Activated T-cell treated with anti-CD3 and anti-CD28 coated beads for 4 hours (primary cell): ENCODE data around the gene CUBN.

Experiments
- DNase-seq: peaks from one replicate; pipeline ENCODE4 v3.0.0-alpha.2; 2020

CUBN gene

GRCh38 chr10:16811765-16812164 lies 317.8 kb downstream of the CUBN start:
- no peak for DNase-seq

GRCh38 chr10:16811292-16811691 lies 318.3 kb downstream of the CUBN start:
- DNase-seq: no peak

- DNase-seq: peak; percentile 30
Measured at GRCh38 chr10:16809074-16809718, 320.4 kb downstream of the CUBN start.

DNA sequence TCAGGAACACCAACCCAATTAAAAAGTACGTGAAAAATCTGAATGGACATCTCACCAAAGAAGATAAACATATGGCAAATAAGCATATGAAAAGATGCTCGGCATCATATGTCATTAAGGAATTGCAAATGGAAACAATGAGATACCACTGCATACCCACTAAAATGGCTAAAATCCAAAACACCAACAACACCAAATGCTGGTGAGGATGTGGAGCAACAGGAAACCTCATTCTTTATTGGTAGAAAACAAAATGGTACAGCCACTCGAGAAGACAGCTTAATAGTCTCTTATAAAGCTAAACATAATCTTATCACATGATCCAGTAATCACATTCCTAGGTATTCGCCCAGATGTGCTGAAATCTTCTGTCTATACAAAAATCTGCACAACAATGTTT lies 325.5 kb downstream of the CUBN start:
- DNase-seq: no peak

DNA sequence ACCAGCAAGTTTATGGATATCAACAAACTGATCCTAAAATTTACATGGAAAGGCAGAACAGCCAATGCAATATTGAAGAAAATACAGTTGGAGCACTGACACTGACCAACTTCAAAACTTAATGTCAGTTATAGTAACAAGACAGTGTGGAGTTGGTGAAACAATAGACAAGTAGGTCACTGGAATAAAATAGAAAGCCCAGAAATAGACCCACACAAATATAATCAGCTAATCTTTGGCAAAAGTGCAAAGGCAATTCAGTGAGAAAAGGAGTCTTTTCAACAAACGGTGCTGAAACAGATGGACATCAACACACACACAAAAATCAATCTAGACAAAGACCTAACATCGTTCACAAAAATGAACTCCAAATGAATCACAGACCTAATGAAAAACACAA lies 326.1 kb downstream of the CUBN start:
- DNase-seq: no peak

- no peak for DNase-seq
Measured at GRCh38 chr10:16799621-16800020, 330.0 kb downstream of the CUBN start.

DNA sequence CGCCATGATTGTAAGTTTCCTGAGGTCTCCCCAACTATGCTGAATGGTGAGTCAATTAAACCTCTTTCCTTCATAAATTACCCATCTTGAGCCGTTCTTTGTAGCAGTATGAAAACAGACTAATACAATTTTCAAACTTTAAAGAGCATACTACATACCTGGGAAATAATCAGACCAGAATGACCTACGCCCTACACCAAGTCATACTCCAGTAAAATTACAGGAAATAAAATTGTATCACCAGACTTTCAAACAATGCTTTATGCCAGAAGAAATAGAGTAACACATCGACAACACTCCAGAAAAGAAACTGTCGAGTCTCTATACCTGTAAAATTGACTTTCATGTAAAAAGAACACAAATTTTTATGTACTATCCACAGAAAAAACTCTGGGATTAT lies 331.0 kb downstream of the CUBN start:
- DNase-seq: no peak

- no peak for DNase-seq
Measured at GRCh38 chr10:16795410-16796073, 334.1 kb downstream of the CUBN start.

DNA sequence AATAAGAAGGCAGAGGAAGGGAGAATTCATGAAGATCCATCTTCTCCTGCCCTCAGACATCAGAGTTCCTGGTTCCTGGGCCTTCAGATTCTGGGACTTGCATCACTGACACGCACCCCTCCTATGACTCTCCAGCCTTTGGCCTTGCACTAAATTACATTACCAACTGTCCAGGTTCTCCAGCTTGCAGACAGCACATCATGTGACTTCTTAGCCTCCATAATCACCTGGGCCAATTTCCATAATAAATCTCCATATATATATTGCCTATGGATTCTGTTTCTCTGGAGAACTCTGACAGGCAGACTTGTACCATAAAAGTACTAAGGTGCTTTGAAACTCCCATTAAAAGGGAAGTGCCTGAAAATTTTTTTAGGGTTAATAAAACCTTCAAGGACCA lies 335.6 kb downstream of the CUBN start:
- no peak for DNase-seq

- DNase-seq: no peak
Measured at GRCh38 chr10:16792675-16793074, 336.9 kb downstream of the CUBN start.

- no peak for DNase-seq
Measured at GRCh38 chr10:16789765-16790164, 339.8 kb downstream of the CUBN start.

- DNase-seq: no peak
Measured at GRCh38 chr10:16789261-16789660, 340.4 kb downstream of the CUBN start.

DNA sequence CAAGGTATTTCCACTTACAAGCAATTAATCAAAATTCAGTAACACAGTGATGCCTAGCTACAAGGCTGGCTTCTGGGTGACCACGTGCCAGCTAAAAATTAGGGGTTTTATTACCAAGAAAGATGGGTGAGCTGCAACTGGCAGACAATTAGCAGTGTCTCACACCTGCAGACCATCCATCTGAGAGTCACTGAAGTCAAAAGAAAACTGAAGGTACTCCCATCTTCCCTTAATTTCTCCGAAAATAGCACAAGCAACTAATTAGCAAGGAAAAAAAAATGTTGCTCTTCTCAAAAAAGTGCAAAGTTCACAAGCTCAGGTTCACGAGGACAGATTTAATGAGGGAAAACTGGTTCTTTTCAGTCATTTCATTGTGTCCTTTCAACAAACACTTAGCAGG lies 340.8 kb downstream of the CUBN start:
- DNase-seq: no peak

GRCh38 chr10:16788125-16788524 lies 341.5 kb downstream of the CUBN start:
- no peak for DNase-seq

GRCh38 chr10:16787361-16787791 lies 342.2 kb downstream of the CUBN start:
- DNase-seq: peak; percentile 57

DNA sequence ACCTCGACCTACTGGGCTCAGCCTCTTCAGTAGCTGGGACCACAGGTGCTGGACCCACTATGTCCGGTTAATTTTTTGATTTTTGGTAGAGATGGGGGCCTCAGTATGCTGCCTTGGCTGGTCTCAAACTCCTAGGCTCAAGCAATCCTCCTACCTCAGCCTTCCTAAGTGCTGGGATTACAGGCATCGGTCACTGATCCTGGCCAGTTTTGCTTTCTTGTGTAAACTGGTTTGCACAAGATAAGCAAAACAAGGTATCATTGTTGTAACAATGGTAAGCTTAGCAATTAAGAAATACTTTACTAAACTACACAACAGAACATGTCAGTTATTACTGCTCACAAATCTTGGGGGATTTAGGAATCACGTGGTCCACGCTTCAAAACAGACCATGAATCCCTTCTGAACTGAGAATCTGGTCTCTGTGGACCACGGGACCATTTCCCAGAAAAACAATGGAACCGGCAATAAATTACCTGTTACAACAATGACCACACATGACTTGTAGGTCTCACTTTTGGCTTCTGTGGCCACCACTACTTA lies 349.2 kb downstream of the CUBN start:
- no peak for DNase-seq

DNA sequence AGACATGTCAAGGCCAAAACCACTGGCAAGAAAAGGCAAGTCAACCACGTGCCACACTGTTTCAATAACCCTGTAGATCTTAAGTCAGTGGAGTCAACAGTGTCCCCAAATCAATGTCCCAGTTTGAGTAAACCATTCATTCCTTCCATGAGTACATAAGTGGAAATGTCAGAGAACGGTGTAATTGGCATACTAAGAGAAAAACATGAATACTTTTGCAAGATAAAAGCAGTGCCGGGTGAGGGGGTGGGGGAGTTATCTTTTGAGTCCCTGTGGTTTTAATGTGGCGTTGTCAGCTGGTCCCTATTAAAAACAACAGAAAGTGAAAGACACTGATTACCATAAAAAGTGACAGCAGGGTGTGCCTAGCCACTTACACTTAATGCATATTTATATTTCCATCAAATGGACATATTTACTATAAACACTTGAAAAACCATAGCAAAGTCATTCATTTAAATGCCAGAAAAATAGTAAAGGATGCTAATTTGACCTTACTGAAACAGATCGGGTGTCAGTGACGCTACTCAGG lies 350.2 kb downstream of the CUBN start:
- peak; percentile 48 for DNase-seq

- no peak for DNase-seq
Measured at GRCh38 chr10:16777473-16778370, 351.9 kb downstream of the CUBN start.

GRCh38 chr10:16776896-16777295 lies 352.7 kb downstream of the CUBN start:
- DNase-seq: no peak
